Upper lobe of left lung (tissue), 6 donors: ENCODE measurements around the gene TCN2. TPM values are rescaled to one million over a fixed set of nuclear protein-coding genes. Genes with fewer than 3 reads are reported as not detected.

ENCODE experiments used
- ATAC-seq, 2 donors: fragments of 200-7000 bp; cut with Tn5 transposase; one replicate each; pipeline ENCODE4 v1.9.1; 2022; ENCODE audit warnings: mild to moderate bottlenecking in 2 of 2, moderate library complexity in 2 of 2; ENCODE audit not compliant: low FRiP score in 2 of 2
- DNase-seq, 2 donors: peaks; one replicate each; pipeline ENCODE4 v3.0.0-alpha.2; 2019 to 2020
- H3K27ac ChIP-seq, 4 donors: fragments of 200-600 bp; sonication (generic); one replicate each; pipeline ENCODE4 v1.5.1; 2016 to 2019
- H3K27me3 ChIP-seq, 4 donors: fragments of 200-600 bp; sonication (generic); one replicate each; pipeline ENCODE4 v1.5.1; 2017 to 2019
- H3K36me3 ChIP-seq, 4 donors: fragments of 200-600 bp; sonication (generic); one replicate each; pipeline ENCODE4 v1.5.1; 2016 to 2019
- H3K4me1 ChIP-seq, 4 donors: fragments of 200-600 bp; sonication (generic); one replicate each; pipeline ENCODE4 v1.5.1; 2018 to 2019
- H3K4me3 ChIP-seq, 4 donors: fragments of 200-600 bp; sonication (generic); one replicate each; pipeline ENCODE4 v1.5.1; 2017 to 2019; ENCODE audit warnings: mild to moderate bottlenecking in 2 of 4, moderate library complexity in 1 of 4
- H3K9me3 ChIP-seq, 4 donors: fragments of 200-600 bp; sonication (generic); one replicate each; pipeline ENCODE4 v1.5.1; 2018 to 2019
- EP300 ChIP-seq, 4 donors: sonication (generic); formaldehyde crosslinking; IDR thresholded peaks; one replicate each; pipeline ENCODE4 v1.5.1; 2017; ENCODE audit warnings: antibody characterized with exemption in 4 of 4, control low read depth in 2 of 4
- POLR2A ChIP-seq, 4 donors: fragments of 450-650 bp; IDR thresholded peaks; one replicate each; pipeline ENCODE4 v1.5.1; 2016 to 2017; ENCODE audit warnings: antibody characterized with exemption in 4 of 4, mild to moderate bottlenecking in 2 of 4
- POLR2AphosphoS5 ChIP-seq, 2 donors: sonication (generic); formaldehyde crosslinking; IDR thresholded peaks; one replicate each; pipeline ENCODE4 v1.5.1; 2017; ENCODE audit warnings: antibody characterized with exemption in 2 of 2
- WGBS, 2 donors: methylation state at CpG; one replicate each; pipeline ENCODE4 v1.1.5; 2017 to 2018; 5-methylcytosine and 5-hydroxymethylcytosine counted together
- total RNA-seq, 6 donors: library from RNA; depleted of rRNA in 4 of 6; stranded (reverse); fragments of >200 nt in 4 of 6; gene quantifications; one replicate each; pipeline versions ENCODE4 v1.1.0 to v1.2.1, GENCODE V29; 2016 to 2021
- TF ChIP-seq, protein P1 (sequence below), 6 experiments: fragments of 450-650 bp in 4 of 6; fragments of 200-600 bp in 2 of 6; sonication (generic) in 2 of 6; IDR thresholded peaks; one replicate each; pipeline ENCODE4 v1.5.1; 2016 to 2019; ENCODE audit warnings: antibody characterized with exemption in 6 of 6
- donor health status: DM: no; HTN: no; CAD: no; lungs with moderate emphysema.
- donor health status: DM: no; HTN: yes; CAD: no; lungs with severe emphysema.

The TCN2 gene
- total RNA-seq, 6 donors from 2014 or later = 40.2 to 87.1 (median 60.7) TPM

DNA sequence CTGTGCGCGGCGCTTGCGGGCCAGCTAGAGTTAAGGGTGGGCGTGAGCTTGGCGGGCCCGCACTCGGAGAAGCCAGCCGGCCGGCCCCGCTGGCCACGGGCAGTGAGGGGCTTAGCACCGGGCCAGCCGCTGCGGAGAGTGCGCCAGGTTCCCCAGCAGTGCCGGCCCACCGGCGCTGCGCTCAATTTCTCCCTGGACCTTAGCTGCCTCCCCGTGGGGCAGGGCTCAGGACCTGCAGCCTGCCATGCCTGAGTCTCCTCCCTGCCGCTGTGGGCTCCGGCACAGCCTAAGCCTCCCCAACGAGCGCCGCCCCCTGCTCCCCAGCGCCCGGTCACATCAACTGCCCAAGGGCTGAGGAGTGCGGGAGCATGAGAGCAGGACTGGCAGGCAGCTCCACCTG lies 10.1 kb upstream of the TCN2 start:
- DNase-seq (peak in 1 of 2 donors; percentile 82), ATAC-seq (no peak)
- no peaks in the 10 kb centered on the region for H3K9me3 ChIP-seq
- no peaks in the 10 kb centered on the region for H3K36me3 ChIP-seq
- WGBS, 2 donors = 91% methylated on average over 22 of the region's 29 CpGs; no CpG with 5 or more reads in 1 of the 2 donors
- H3K4me3 ChIP-seq = no peak overlapping the region
- H3K27me3 ChIP-seq = no peaks in the 10 kb centered on the region
- peaks cover 4 to 5% (median 4%) of the 10 kb centered on the region in 4 donors for H3K4me1 ChIP-seq
- no peak overlapping the region for H3K27ac ChIP-seq
- TF ChIP-seq EP300 (IDR thresholded peaks at IDR 0.05) = no peak
- no peak for TF ChIP-seq POLR2A (IDR thresholded peaks at IDR 0.05)
- TF ChIP-seq POLR2AphosphoS5 (IDR thresholded peaks at IDR 0.05) = no peak
- TF ChIP-seq, protein P1, sequence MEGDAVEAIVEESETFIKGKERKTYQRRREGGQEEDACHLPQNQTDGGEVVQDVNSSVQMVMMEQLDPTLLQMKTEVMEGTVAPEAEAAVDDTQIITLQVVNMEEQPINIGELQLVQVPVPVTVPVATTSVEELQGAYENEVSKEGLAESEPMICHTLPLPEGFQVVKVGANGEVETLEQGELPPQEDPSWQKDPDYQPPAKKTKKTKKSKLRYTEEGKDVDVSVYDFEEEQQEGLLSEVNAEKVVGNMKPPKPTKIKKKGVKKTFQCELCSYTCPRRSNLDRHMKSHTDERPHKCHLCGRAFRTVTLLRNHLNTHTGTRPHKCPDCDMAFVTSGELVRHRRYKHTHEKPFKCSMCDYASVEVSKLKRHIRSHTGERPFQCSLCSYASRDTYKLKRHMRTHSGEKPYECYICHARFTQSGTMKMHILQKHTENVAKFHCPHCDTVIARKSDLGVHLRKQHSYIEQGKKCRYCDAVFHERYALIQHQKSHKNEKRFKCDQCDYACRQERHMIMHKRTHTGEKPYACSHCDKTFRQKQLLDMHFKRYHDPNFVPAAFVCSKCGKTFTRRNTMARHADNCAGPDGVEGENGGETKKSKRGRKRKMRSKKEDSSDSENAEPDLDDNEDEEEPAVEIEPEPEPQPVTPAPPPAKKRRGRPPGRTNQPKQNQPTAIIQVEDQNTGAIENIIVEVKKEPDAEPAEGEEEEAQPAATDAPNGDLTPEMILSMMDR (IDR thresholded peaks at IDR 0.05) = no peak

DNA sequence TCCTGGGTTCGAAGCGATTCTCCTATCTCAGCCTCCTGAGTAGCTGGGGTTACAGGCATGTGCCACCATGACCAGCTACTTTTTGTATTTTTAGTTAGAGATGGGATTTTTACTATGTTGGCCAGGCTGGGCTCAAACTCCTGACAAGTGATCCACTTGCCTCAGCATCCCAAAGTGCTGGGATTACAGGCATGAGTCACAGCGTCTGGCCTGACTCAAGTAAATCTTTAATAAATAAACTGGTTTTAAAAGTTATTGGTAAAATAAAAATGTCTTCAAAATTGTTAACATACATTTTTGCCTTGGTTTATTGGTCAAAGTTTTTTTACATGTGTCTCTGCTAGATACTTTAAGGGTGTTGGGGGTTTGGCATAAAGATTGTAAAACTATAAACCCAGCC lies 8.0 kb upstream of the TCN2 start:
- WGBS, 2 donors = 86 to 95% methylated on average over 3 of the region's 3 CpGs
- H3K27ac ChIP-seq = no peak overlapping the region
- TF ChIP-seq POLR2AphosphoS5 (IDR thresholded peaks at IDR 0.05) = no peak
- TF ChIP-seq, protein P1 (IDR thresholded peaks at IDR 0.05) = no peak
- no peak for TF ChIP-seq EP300 (IDR thresholded peaks at IDR 0.05)
- no peak for TF ChIP-seq POLR2A (IDR thresholded peaks at IDR 0.05)

DNA sequence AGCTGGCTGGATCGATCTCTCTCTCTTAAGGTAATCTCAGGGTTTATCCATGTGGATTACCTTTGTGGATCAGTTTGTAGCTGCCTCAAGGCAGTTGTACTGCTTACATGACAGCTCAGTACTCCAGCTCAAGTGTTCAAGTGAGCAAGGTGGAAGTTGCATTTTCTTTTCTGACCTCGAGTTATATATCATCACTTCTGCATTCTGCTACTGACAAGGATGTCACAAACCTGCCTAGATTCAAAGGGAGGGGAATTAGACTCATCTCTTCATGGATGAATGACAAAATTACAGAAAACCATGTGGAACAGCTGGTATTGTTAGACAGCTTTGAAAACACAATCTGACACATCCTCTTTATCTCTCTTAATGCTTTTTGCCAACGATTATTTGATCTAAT lies 6.1 kb upstream of the TCN2 start:
- WGBS, 2 donors = 47 to 55% methylated on average over 3 of the region's 3 CpGs
- Histone ChIP-seq H3K27me3 (no peaks in the 10 kb centered on the region), H3K9me3 (no peaks in the 10 kb centered on the region), H3K4me1 (peaks cover 8 to 9% (median 8%) of the 10 kb centered on the region in 4 donors), H3K27ac (no peak overlapping the region), H3K36me3 (no peaks in the 10 kb centered on the region), H3K4me3 (no peak overlapping the region)
- TF ChIP-seq, protein P1 (IDR thresholded peaks at IDR 0.05) = no peak
- ATAC-seq = no peak
- DNase-seq = no peak

More for the DNA sequence above, 8.0 kb upstream of the TCN2 start:
- no peaks in the 10 kb centered on the region for H3K27me3 ChIP-seq
- no peaks in the 10 kb centered on the region for H3K9me3 ChIP-seq
- no peak overlapping the region for H3K4me3 ChIP-seq
- ATAC-seq (no peak), DNase-seq (no peak)
- no peaks in the 10 kb centered on the region for H3K4me1 ChIP-seq
- no peaks in the 10 kb centered on the region for H3K36me3 ChIP-seq

DNA sequence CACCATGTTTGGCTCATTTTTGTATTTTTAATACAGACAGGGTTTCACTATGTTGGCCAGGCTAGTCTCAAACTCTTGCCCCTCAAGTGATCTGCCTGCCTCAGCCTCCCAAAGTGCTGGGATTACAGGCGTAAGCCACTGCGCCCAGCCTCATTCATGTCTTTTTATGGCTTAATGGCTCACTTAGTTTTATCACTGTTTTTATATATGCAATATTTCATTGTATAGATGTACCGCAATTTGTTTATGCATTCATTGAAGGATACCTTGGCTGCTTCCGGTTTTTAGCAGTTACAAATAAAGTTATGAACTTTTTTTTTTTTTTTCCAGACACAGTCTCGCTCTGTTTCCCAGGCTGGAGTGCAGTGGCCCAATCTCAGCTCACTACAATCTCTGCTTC lies 5.5 kb upstream of the TCN2 start:
- 78 to 89% methylated on average over 5 of the region's 5 CpGs for WGBS, 2 donors
- no peak overlapping the region for H3K27ac ChIP-seq
- TF ChIP-seq, protein P1 (IDR thresholded peaks at IDR 0.05) = no peak
- TF ChIP-seq POLR2AphosphoS5 (IDR thresholded peaks at IDR 0.05) = no peak
- no peak for TF ChIP-seq POLR2A (IDR thresholded peaks at IDR 0.05)
- TF ChIP-seq EP300 (IDR thresholded peaks at IDR 0.05) = no peak
- H3K36me3 ChIP-seq = no peaks in the 10 kb centered on the region
- H3K4me3 ChIP-seq = no peak overlapping the region
- no peaks in the 10 kb centered on the region for H3K9me3 ChIP-seq
- H3K27me3 ChIP-seq = no peaks in the 10 kb centered on the region
- ATAC-seq = no peak
- no peak for DNase-seq
- H3K4me1 ChIP-seq = peaks cover 11 to 14% (median 12%) of the 10 kb centered on the region in 4 donors

DNA sequence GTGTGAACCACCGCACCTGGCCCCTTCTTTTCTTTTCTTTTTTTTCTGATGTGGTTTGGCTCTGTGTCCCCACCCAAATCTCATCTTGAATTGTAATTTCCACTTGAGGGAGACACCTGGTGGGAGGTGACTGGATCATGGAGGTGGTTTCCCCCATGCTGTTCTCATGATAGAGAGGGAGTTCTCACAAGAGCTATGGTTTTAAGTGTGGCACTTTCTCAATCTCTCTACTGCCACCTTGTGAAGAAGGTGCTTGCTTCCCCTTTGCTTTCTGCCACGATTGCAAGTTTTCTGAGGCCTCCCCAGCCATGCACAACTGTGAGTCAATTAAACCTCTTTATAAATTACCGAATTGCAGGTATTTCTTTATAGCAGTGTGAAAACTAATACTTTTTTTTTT lies 4.9 kb upstream of the TCN2 start:
- peaks cover 11 to 19% (median 12%) of the 10 kb centered on the region in 4 donors for H3K4me1 ChIP-seq
- 60 to 63% methylated on average over 3 of the region's 3 CpGs for WGBS, 2 donors
- DNase-seq (no peak), ATAC-seq (no peak)
- no peak overlapping the region for H3K4me3 ChIP-seq
- H3K27me3 ChIP-seq = no peaks in the 10 kb centered on the region
- TF ChIP-seq, protein P1 (IDR thresholded peaks at IDR 0.05) = peak in 1 of 6 experiments; percentile 19
- TF ChIP-seq POLR2AphosphoS5 (IDR thresholded peaks at IDR 0.05) (no peak), POLR2A (IDR thresholded peaks at IDR 0.05) (no peak), EP300 (IDR thresholded peaks at IDR 0.05) (no peak)
- no peaks in the 10 kb centered on the region for H3K36me3 ChIP-seq
- no peak overlapping the region for H3K27ac ChIP-seq
- H3K9me3 ChIP-seq = no peaks in the 10 kb centered on the region
